GM21390 (cell line): Measurements from ENCODE around the gene KCNQ1.

ENCODE experiments used
- ATAC-seq: cut with Tn5 transposase; IDR thresholded peaks from one replicate; pipeline ENCODE4 v1.9.1; 2021; ENCODE audit not compliant: unreplicated experiment

The KCNQ1 gene

GRCh38 chr11:2674658-2675131 lies 229.9 kb downstream of the KCNQ1 start:
- ATAC-seq = no peak

GRCh38 chr11:2675540-2675939 lies 230.7 kb downstream of the KCNQ1 start:
- ATAC-seq = no peak

GRCh38 chr11:2677127-2677526 lies 232.3 kb downstream of the KCNQ1 start:
- no peak for ATAC-seq

- no peak for ATAC-seq
These were observed 233.6 kb downstream of the KCNQ1 start for GRCh38 chr11:2678396-2678795.

- ATAC-seq = no peak
These were observed 234.3 kb downstream of the KCNQ1 start for GRCh38 chr11:2679011-2679676.

GRCh38 chr11:2681408-2682145 lies 236.8 kb downstream of the KCNQ1 start:
- ATAC-seq = no peak

GRCh38 chr11:2683806-2684205 lies 239.0 kb downstream of the KCNQ1 start:
- no peak for ATAC-seq

GRCh38 chr11:2684581-2684980 lies 239.8 kb downstream of the KCNQ1 start:
- ATAC-seq = no peak

GRCh38 chr11:2685051-2685450 lies 240.2 kb downstream of the KCNQ1 start:
- ATAC-seq = no peak

- ATAC-seq = no peak
These were observed 241.0 kb downstream of the KCNQ1 start for GRCh38 chr11:2685566-2686359.

GRCh38 chr11:2686360-2687222 lies 241.8 kb downstream of the KCNQ1 start:
- no peak for ATAC-seq

GRCh38 chr11:2687223-2687530 lies 242.4 kb downstream of the KCNQ1 start:
- no peak for ATAC-seq

- ATAC-seq = no peak
These were observed 243.0 kb downstream of the KCNQ1 start for GRCh38 chr11:2687782-2688191.

GRCh38 chr11:2688381-2689231 lies 243.8 kb downstream of the KCNQ1 start:
- ATAC-seq = no peak

GRCh38 chr11:2689651-2690575 lies 245.1 kb downstream of the KCNQ1 start:
- no peak for ATAC-seq

GRCh38 chr11:2690596-2691354 lies 246.0 kb downstream of the KCNQ1 start:
- ATAC-seq = no peak

GRCh38 chr11:2691355-2691761 lies 246.6 kb downstream of the KCNQ1 start:
- no peak for ATAC-seq
